Uterus (tissue), 4 donors: ENCODE results near the gene MS4A12. TPM values are rescaled to one million over a fixed set of nuclear protein-coding genes. Genes with fewer than 3 reads are reported as not detected.
"Not testable (repeated sequence)": the region's sequence is repeated elsewhere in the genome, so short reads cannot be mapped to it uniquely, and the experiment has no call there.

Source experiments
- DNase-seq, 2 donors: peaks; one replicate each; pipeline ENCODE4 v3.0.0-alpha.2; 2019 to 2020
- H3K27ac ChIP-seq, 2 donors: fragments of 200-600 bp; sonication (generic); 1 replicate in 1 of 2; 2 replicates in 1 of 2; pipeline ENCODE4 v1.5.1; 2016 to 2018
- H3K27me3 ChIP-seq, 2 donors: fragments of 200-600 bp; sonication (generic); one replicate each; pipeline ENCODE4 v1.5.1; 2018 to 2019; ENCODE audit warnings: control low read depth in 1 of 2
- H3K36me3 ChIP-seq, 2 donors: fragments of 200-600 bp; sonication (generic); one replicate each; pipeline ENCODE4 v1.5.1; 2019; ENCODE audit warnings: control low read depth in 1 of 2
- H3K4me1 ChIP-seq, 2 donors: fragments of 200-600 bp; sonication (generic); one replicate each; pipeline ENCODE4 v1.5.1; 2018 to 2019; ENCODE audit warnings: control low read depth in 1 of 2
- H3K4me3 ChIP-seq, 2 donors: fragments of 200-600 bp; sonication (generic); 1 replicate in 1 of 2; 2 replicates in 1 of 2; pipeline ENCODE4 v1.5.1; 2018 to 2019; ENCODE audit warnings: mild to moderate bottlenecking in 1 of 2
- H3K9me3 ChIP-seq, 2 donors: fragments of 200-600 bp; sonication (generic); one replicate each; pipeline ENCODE4 v1.5.1; 2019; ENCODE audit warnings: control low read depth in 1 of 2
- CTCF ChIP-seq, 4 experiments: fragments of 200-600 bp in 2 of 4; fragments of 450-650 bp in 2 of 4; sonication (generic) in 2 of 4; IDR thresholded peaks; one replicate each; pipeline ENCODE4 v1.5.1; 2016 to 2019; ENCODE audit warnings: antibody characterized with exemption in 4 of 4, mild to moderate bottlenecking in 2 of 4, moderate library complexity in 1 of 4
- POLR2A ChIP-seq, 2 donors: fragments of 450-650 bp; IDR thresholded peaks; one replicate each; pipeline ENCODE4 v1.6.1; 2016; ENCODE audit warnings: antibody characterized with exemption in 2 of 2, mild to moderate bottlenecking in 1 of 2, moderate library complexity in 1 of 2
- intact Hi-C: fragments of 100-400 bp; cut with DNase I; formaldehyde crosslinking; loops from one replicate; pipeline ENCODE4 v1.15.1; 2023; ENCODE audit warnings: low total_unique reads
- total RNA-seq, 4 donors: library from RNA; depleted of rRNA in 3 of 4; stranded (reverse); fragments of >200 nt in 3 of 4; gene quantifications; one replicate each; pipeline versions ENCODE4 v1.1.0 to v1.2.4, GENCODE V29; 2014 to 2023
- donor health status: DM: yes; HTN: yes; CAD: no.

Gene MS4A12
- total RNA-seq, 4 donors from 2014 or later = not detected

GRCh38 chr11:60500276-60500910, 7.8 kb downstream of the MS4A12 start:
- no peak for DNase-seq
- intact Hi-C loops = no loop called here
- Histone ChIP-seq H3K27ac (no peak overlapping the region), H3K36me3 (no peaks in the 10 kb centered on the region), H3K4me1 (no peaks in the 10 kb centered on the region), H3K27me3 (no peaks in the 10 kb centered on the region), H3K9me3 (no peaks in the 10 kb centered on the region), H3K4me3 (no peak overlapping the region)
- TF ChIP-seq CTCF (IDR thresholded peaks at IDR 0.05) (no peak), POLR2A (IDR thresholded peaks at IDR 0.05) (no peak)

- Histone ChIP-seq H3K9me3 (no peaks in the 10 kb centered on the region), H3K27me3 (no peaks in the 10 kb centered on the region), H3K27ac (no peak overlapping the region), H3K4me3 (no peak overlapping the region), H3K4me1 (no peaks in the 10 kb centered on the region), H3K36me3 (no peaks in the 10 kb centered on the region)
- DNase-seq = no peak
- TF ChIP-seq POLR2A (IDR thresholded peaks at IDR 0.05) (no peak), CTCF (IDR thresholded peaks at IDR 0.05) (no peak)
- intact Hi-C loops = no loop called here
Measured at GRCh38 chr11:60502221-60502775, 9.7 kb downstream of the MS4A12 start.

GRCh38 chr11:60504219-60504905, 11.8 kb downstream of the MS4A12 start:
- no peak for DNase-seq
- intact Hi-C loops = no loop called here
- H3K4me3 ChIP-seq = no peak overlapping the region
- TF ChIP-seq POLR2A (IDR thresholded peaks at IDR 0.05) = no peak
- TF ChIP-seq CTCF (IDR thresholded peaks at IDR 0.05) = no peak
- H3K9me3 ChIP-seq = no peaks in the 10 kb centered on the region
- no peaks in the 10 kb centered on the region for H3K27me3 ChIP-seq
- no peaks in the 10 kb centered on the region for H3K36me3 ChIP-seq
- no peak overlapping the region for H3K27ac ChIP-seq
- H3K4me1 ChIP-seq = no peaks in the 10 kb centered on the region

GRCh38 chr11:60509609-60510008, 17.0 kb downstream of the MS4A12 start:
- H3K27ac ChIP-seq, H3K4me3 ChIP-seq, H3K36me3 ChIP-seq, H3K4me1 ChIP-seq, H3K9me3 ChIP-seq, H3K27me3 ChIP-seq, intact Hi-C loops, DNase-seq: not testable (repeated sequence)

GRCh38 chr11:60510209-60510608, 17.6 kb downstream of the MS4A12 start:
- H3K27ac ChIP-seq, H3K4me1 ChIP-seq, DNase-seq, H3K27me3 ChIP-seq, H3K36me3 ChIP-seq, intact Hi-C loops, H3K4me3 ChIP-seq, H3K9me3 ChIP-seq: not testable (repeated sequence)

- DNase-seq = no peak
- intact Hi-C loops = no loop called here
- Histone ChIP-seq H3K9me3 (no peaks in the 10 kb centered on the region), H3K36me3 (no peaks in the 10 kb centered on the region), H3K27ac (no peak overlapping the region), H3K4me3 (no peak overlapping the region), H3K4me1 (no peaks in the 10 kb centered on the region), H3K27me3 (no peaks in the 10 kb centered on the region)
- TF ChIP-seq CTCF (IDR thresholded peaks at IDR 0.05) = no peak
- TF ChIP-seq POLR2A (IDR thresholded peaks at IDR 0.05) = no peak
Measured at GRCh38 chr11:60511393-60511792, 18.8 kb downstream of the MS4A12 start.
